ENCODE data around the gene RASA4B. TPM values are rescaled to one million over a fixed set of nuclear protein-coding genes. Genes with fewer than 3 reads are reported as not detected.

RASA4B gene
- total RNA-seq, 4 donors from 2014 or later = 26.5 to 30.7 (median 28.4) TPM

- Histone ChIP-seq H3K4me3 (no peak overlapping the region), H3K9me3 (no peaks in the 10 kb centered on the region), H3K27me3 (no peaks in the 10 kb centered on the region), H3K27ac (no peak overlapping the region), H3K36me3 (peaks cover 17% of the 10 kb centered on the region), H3K4me1 (peaks cover 4% of the 10 kb centered on the region)
- DNase-seq (ENCODE audit: low spot score in 2 of 2) = no peak
- TF ChIP-seq POLR2A (IDR thresholded peaks at IDR 0.05) (no peak), CTCF (IDR thresholded peaks at IDR 0.05) (no peak)
- WGBS = 99% methylated on average over 15 of the region's 15 CpGs
Measured at GRCh38 chr7:102449136-102449535, 68.4 kb downstream of the RASA4B start.

GRCh38 chr7:102447311-102447710 lies 70.3 kb downstream of the RASA4B start:
- WGBS = 81% methylated on average over 12 of the region's 14 CpGs
- H3K27ac ChIP-seq = no peak overlapping the region
- no peaks in the 10 kb centered on the region for H3K9me3 ChIP-seq
- no peak overlapping the region for H3K4me3 ChIP-seq
- H3K4me1 ChIP-seq = peaks cover 4% of the 10 kb centered on the region
- H3K36me3 ChIP-seq = peaks cover 17% of the 10 kb centered on the region
- TF ChIP-seq CTCF (IDR thresholded peaks at IDR 0.05) (no peak), POLR2AphosphoS5 (IDR thresholded peaks at IDR 0.05) (no peak), EP300 (IDR thresholded peaks at IDR 0.05) (no peak), POLR2A (IDR thresholded peaks at IDR 0.05) (no peak)
- H3K27me3 ChIP-seq = no peaks in the 10 kb centered on the region
- DNase-seq (ENCODE audit: low spot score in 2 of 2) = no peak

- Histone ChIP-seq H3K27me3 (no peaks in the 10 kb centered on the region), H3K9me3 (no peaks in the 10 kb centered on the region), H3K4me3 (no peak overlapping the region), H3K36me3 (peaks cover 17% of the 10 kb centered on the region), H3K4me1 (peaks cover 1% of the 10 kb centered on the region), H3K27ac (no peak overlapping the region)
- DNase-seq (ENCODE audit: low spot score in 2 of 2) = no peak
- TF ChIP-seq POLR2A (IDR thresholded peaks at IDR 0.05) (no peak), CTCF (IDR thresholded peaks at IDR 0.05) (no peak), POLR2AphosphoS5 (IDR thresholded peaks at IDR 0.05) (no peak), EP300 (IDR thresholded peaks at IDR 0.05) (no peak)
- 97% methylated on average over 37 of the region's 41 CpGs for WGBS
Measured at GRCh38 chr7:102446387-102447156, 71.0 kb downstream of the RASA4B start.

- Histone ChIP-seq H3K9me3 (no peaks in the 10 kb centered on the region), H3K4me1 (no peaks in the 10 kb centered on the region), H3K27me3 (no peaks in the 10 kb centered on the region), H3K4me3 (no peak overlapping the region), H3K36me3 (peaks cover 17% of the 10 kb centered on the region), H3K27ac (no peak overlapping the region)
- WGBS = 44% methylated on average over 2 of the region's 2 CpGs
- DNase-seq (ENCODE audit: low spot score in 2 of 2) = no peak
- no peak for TF ChIP-seq POLR2A (IDR thresholded peaks at IDR 0.05)
Measured at GRCh38 chr7:102445674-102446071, 71.9 kb downstream of the RASA4B start.

GRCh38 chr7:102444961-102445673 lies 72.5 kb downstream of the RASA4B start:
- no peak for DNase-seq (ENCODE audit: low spot score in 2 of 2)
- no peak overlapping the region for H3K27ac ChIP-seq

More at GRCh38 chr7:102444961-102445673, 72.5 kb downstream of the RASA4B start:
- Histone ChIP-seq H3K36me3 (peaks cover 21% of the 10 kb centered on the region), H3K4me1 (peaks cover 2% of the 10 kb centered on the region), H3K27me3 (no peaks in the 10 kb centered on the region), H3K9me3 (no peaks in the 10 kb centered on the region), H3K4me3 (no peak overlapping the region)
- TF ChIP-seq EP300 (IDR thresholded peaks at IDR 0.05) (no peak), POLR2A (IDR thresholded peaks at IDR 0.05) (no peak), CTCF (IDR thresholded peaks at IDR 0.05) (no peak), POLR2AphosphoS5 (IDR thresholded peaks at IDR 0.05) (no peak)
- 92% methylated on average over 17 of the region's 17 CpGs for WGBS

Data from suprapubic skin (tissue), 4 donors.